H7 (cell line): Measurements from ENCODE around the gene TBR1. TPM values are rescaled to one million over a fixed set of nuclear protein-coding genes. Genes with fewer than 3 reads are reported as not detected.

Experiments used
- DNase-seq: peaks from one replicate; pipeline ENCODE4 v3.0.0; 2012
- H3K27me3 ChIP-seq: 2 replicates; pipeline ENCODE4 v1.6.0; 2011; ENCODE audit warnings: mild to moderate bottlenecking, low read length; ENCODE audit not compliant: control insufficient read depth, insufficient read depth
- H3K36me3 ChIP-seq: replicated peaks from 2 replicates; pipeline ENCODE4 v1.5.1; 2011; ENCODE audit warnings: low read length; ENCODE audit not compliant: control insufficient read depth, insufficient read depth
- H3K4me3 ChIP-seq: 2 replicates; pipeline ENCODE4 v1.5.1; 2011; ENCODE audit warnings: low read depth, mild to moderate bottlenecking, control low read depth, low read length, moderate library complexity; ENCODE audit not compliant: insufficient read depth
- total RNA-seq: library from RNA; depleted of rRNA; stranded (reverse); fragments of >200 nt; shearing (Covaris generic); gene quantifications from 2 replicates; pipeline ENCODE4 v1.2.3, GENCODE V29; 2014; rRNA removed

Gene TBR1
- total RNA-seq, 1 experiment from 2014 or later, result under 0.01 TPM

DNA sequence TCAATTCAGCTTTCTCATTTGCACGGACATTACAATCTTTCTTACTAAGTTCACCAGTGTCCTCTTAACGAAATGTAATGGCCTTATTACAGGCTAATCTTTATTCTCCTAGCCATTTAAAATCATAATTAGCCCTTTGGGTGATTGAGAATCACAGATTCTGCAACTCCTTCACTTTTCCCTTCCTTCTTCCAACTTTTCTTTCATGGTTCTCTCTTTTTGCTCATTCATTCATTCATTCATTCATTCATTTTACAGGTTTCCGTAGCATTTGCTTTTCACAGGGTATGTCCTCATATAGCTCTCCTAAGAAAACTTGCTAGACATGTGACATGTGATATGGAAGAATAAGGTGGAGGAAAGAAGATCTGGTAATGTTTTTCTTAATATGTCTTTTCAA, 16.0 kb downstream of the TBR1 start:
- no peak for DNase-seq
- H3K27me3 ChIP-seq, result peaks cover 31% of the 10 kb centered on the region
- no peak overlapping the region for H3K4me3 ChIP-seq
- H3K36me3 ChIP-seq, result no peaks in the 10 kb centered on the region

DNA sequence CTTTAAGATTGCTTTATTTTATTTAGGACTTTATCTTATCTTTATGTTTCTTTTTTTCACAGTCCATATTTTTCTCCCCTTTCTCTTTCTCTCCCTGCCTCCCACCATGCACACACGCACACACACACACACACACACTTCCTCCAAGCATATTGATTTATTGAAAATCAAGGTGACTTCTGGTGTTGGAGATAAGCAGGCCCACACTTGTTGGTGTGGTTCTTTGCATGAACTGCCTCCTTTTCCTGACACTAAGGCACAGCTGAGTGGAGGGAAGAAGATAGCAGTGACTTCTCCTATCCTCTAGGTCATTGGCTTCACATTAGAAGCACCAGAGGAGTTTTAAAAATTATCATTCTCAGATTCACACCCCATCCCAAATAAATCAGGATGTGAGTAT, 18.0 kb downstream of the TBR1 start:
- H3K4me3 ChIP-seq, result no peak overlapping the region
- DNase-seq, result no peak
- peaks cover 11% of the 10 kb centered on the region for H3K27me3 ChIP-seq
- H3K36me3 ChIP-seq, result no peaks in the 10 kb centered on the region

DNA sequence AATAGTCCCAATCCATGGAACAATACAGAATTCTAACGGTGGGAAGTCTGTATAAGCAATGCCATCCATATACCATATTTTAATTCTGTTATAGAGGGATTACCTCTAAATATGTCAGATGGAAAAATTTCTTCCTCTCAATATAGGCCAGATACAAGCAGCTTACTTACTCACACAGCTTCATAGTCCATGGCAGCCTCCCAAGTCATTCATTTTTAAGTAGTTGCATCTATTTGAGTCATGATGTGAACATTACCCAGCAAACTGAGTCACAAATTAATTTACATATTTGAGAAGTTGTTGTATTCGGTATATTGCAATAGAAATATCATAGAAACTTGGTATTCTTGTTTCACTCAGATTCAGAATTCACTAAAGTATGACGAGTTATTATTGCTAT, 20.3 kb downstream of the TBR1 start:
- Histone ChIP-seq H3K4me3 (no peak overlapping the region), H3K27me3 (no peaks in the 10 kb centered on the region), H3K36me3 (no peaks in the 10 kb centered on the region)
- DNase-seq, result no peak

DNA sequence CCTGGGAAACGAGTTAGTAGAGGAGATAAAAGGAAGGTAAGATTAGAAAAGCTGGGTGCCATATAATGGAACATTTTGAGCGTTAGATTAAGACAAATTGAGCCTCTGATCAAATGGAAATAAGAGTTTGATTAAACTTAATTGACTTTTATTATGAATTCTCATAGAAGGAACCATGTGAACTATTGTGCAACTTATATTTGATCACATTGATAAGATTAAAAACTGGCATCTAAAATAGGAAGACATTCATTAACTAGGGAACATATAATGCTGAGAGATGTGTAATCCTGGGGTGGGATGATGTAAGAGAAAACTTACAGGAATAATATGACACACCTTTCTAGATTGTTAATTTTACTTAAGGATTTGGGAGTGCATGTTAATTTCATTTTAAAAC, 22.5 kb downstream of the TBR1 start:
- H3K4me3 ChIP-seq, result no peak overlapping the region
- DNase-seq, result no peak
- no peaks in the 10 kb centered on the region for H3K27me3 ChIP-seq
- H3K36me3 ChIP-seq, result no peaks in the 10 kb centered on the region

DNA sequence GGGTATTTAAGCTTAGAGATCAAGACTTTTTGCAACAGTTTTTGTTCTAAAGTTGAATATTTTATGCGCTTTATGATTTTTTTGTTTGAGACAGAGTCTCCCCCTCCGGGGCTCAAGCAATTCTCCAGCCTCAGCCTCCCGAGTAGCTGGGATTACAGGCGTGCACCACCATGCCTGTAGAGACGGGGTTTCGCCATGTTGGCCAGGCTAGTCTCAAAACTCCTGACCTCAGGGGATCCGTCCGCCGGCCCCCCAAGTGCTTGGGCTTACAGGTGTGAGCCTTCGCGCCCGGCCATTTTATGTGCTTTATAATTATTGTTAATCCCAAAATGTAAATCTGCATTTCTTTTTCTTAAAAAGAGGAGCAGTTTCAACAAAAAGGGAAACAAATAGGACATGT, 29.0 kb downstream of the TBR1 start:
- no peaks in the 10 kb centered on the region for H3K36me3 ChIP-seq
- no peak overlapping the region for H3K4me3 ChIP-seq
- H3K27me3 ChIP-seq, result no peaks in the 10 kb centered on the region
- no peak for DNase-seq

GRCh38 chr2:161448431-161448830, 32.3 kb downstream of the TBR1 start:
- no peak for DNase-seq
- Histone ChIP-seq H3K27me3 (no peaks in the 10 kb centered on the region), H3K36me3 (no peaks in the 10 kb centered on the region), H3K4me3 (no peak overlapping the region)

DNA sequence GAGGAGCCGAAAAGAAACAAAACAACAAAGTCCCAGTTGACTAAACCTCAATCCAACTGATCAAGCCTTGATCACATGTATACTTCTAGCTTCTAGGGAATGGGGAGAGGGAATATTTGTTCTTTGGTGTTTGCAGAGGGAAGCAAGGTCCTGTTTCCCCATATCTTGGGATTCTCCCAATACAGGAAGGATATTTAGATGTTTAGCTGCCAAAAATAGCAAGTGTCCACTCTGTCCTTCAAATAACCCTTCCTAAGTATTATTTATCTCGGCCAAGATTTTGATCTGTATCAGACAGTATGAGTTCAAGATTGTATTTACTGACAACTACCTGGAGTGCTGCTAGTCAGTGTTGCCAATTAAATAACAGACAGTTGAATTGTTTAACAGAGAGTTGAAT, 55.5 kb downstream of the TBR1 start:
- no peaks in the 10 kb centered on the region for H3K27me3 ChIP-seq
- no peak for DNase-seq
- H3K36me3 ChIP-seq, result no peaks in the 10 kb centered on the region
- no peak overlapping the region for H3K4me3 ChIP-seq

GRCh38 chr2:161474920-161475319, 58.8 kb downstream of the TBR1 start:
- no peak overlapping the region for H3K4me3 ChIP-seq
- no peak for DNase-seq
- H3K36me3 ChIP-seq, result no peaks in the 10 kb centered on the region
- H3K27me3 ChIP-seq, result no peaks in the 10 kb centered on the region

Other genes starting within 250 kb of the TBR1 start
- 104 and 106 TPM in 2 replicates for gene PSMD14, start 107.9 kb upstream of the TBR1 start, total RNA-seq
- 0.03 and 0.07 TPM in 2 replicates for gene SLC4A10, start 208.1 kb downstream of the TBR1 start, total RNA-seq